Suprapubic skin (tissue), 4 donors: ENCODE results near the gene PPP1R10.

Experiments used
- EP300 ChIP-seq: sonication (generic); formaldehyde crosslinking; IDR thresholded peaks from one replicate; pipeline ENCODE4 v1.6.1; 2017; ENCODE audit warnings: antibody characterized with exemption
- POLR2AphosphoS5 ChIP-seq, 3 donors: sonication (generic); formaldehyde crosslinking; IDR thresholded peaks; one replicate each; pipeline ENCODE4 v1.6.1; 2017; ENCODE audit warnings: antibody characterized with exemption in 3 of 3
- TF ChIP-seq, protein P1 (sequence below), 2 donors: fragments of 200-600 bp in 1 of 2; fragments of 450-650 bp in 1 of 2; sonication (generic) in 1 of 2; IDR thresholded peaks; one replicate each; pipeline ENCODE4 v1.5.1; 2016 to 2019; ENCODE audit warnings: antibody characterized with exemption in 2 of 2, mild to moderate bottlenecking in 1 of 2, moderate library complexity in 1 of 2

DNA sequence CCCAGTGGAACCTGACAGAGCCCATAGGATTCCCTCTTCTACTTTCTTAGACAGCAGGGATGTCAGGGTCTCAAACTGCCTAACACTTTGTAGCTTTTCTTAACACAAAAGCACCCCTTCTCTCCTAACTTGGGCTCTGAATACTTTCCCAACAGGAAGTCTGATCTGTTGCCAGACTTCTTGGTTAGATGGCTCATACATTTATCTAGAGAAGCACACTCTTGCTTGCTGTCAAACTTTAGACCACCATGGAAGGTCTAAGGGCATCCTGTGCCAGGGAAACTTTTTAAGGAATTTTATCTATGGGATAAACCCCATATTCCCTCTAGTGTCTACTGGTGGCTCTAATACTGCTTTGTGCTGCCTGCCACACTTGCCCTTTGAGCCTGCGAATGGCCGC lies 26.6 kb upstream of the PPP1R10 start:
- no peak for TF ChIP-seq EP300
- TF ChIP-seq, protein P1, sequence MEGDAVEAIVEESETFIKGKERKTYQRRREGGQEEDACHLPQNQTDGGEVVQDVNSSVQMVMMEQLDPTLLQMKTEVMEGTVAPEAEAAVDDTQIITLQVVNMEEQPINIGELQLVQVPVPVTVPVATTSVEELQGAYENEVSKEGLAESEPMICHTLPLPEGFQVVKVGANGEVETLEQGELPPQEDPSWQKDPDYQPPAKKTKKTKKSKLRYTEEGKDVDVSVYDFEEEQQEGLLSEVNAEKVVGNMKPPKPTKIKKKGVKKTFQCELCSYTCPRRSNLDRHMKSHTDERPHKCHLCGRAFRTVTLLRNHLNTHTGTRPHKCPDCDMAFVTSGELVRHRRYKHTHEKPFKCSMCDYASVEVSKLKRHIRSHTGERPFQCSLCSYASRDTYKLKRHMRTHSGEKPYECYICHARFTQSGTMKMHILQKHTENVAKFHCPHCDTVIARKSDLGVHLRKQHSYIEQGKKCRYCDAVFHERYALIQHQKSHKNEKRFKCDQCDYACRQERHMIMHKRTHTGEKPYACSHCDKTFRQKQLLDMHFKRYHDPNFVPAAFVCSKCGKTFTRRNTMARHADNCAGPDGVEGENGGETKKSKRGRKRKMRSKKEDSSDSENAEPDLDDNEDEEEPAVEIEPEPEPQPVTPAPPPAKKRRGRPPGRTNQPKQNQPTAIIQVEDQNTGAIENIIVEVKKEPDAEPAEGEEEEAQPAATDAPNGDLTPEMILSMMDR (IDR thresholded peaks at IDR 0.05) = no peak
- TF ChIP-seq POLR2AphosphoS5 (IDR thresholded peaks at IDR 0.05) = no peak
